DOHH2 (cell line): ENCODE data around the gene IGF2BP2.

ENCODE experiments used
- CTCF ChIP-seq: fragments of 200-600 bp; sonication (generic); IDR thresholded peaks from one replicate; pipeline ENCODE4 v1.5.1; 2014; ENCODE audit warnings: antibody characterized with exemption, mild to moderate bottlenecking, low read depth, low read length; ENCODE audit not compliant: poor library complexity, severe bottlenecking
- EZH2phosphoT487 ChIP-seq: fragments of 200-600 bp; sonication (generic); IDR thresholded peaks from 2 replicates; pipeline ENCODE4 v1.6.1; 2017; ENCODE audit warnings: borderline replicate concordance, mild to moderate bottlenecking, antibody characterized with exemption, low read length, moderate library complexity, mixed read lengths

GRCh38 chr3:185640308-185640707, 184.5 kb downstream of the IGF2BP2 start:
- TF ChIP-seq CTCF (no peak), EZH2phosphoT487 (no peak)
